Measurements from ENCODE around the gene RASGEF1C.

RASGEF1C gene

DNA sequence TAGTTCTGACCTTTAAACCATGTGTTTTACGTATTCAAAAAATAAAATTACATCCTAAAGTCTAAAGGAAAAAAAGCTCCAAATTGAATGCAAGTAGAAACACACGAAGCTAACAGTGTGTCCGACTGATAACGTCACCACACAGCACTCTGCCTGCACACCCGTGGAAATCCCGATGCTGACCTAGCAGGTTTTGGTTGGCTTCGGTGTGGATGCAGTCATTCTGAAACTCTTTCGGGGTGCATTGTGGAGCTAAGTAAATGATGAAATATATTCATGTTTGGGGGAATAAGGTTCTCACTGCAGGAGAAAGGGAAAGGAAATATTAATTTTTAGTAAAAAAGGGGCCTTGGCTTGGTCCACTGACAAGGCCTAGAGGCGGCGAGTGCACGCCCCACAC lies 2.0 kb downstream of the RASGEF1C start:
- in situ Hi-C loops (cut with MboI; ENCODE audit: low sequenced_read_pairs), result no loop called here

DNA sequence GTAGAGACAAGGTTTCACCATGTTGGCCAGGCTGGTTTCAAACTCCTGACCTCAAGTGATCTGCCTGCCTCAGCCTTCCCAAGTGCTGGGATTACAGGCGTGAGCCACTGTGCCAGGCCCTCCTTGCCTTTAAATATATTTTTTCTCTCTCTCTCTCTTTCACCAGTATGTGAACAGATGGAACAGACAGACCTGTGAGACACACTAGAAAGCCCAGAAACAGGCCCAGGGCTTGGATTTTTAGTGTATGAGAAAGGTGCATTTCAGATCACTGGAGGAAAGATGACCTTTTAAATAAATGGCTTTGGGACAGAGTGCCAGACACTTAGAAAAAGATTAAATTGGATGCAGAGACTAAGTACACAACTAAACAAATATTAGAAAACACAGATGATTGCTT lies 3.1 kb downstream of the RASGEF1C start:
- no peak for DNase-seq (ENCODE audit: low spot score in 2 of 2)
- Histone ChIP-seq H3K27me3 (ENCODE audit: low read depth) (no peaks in the 10 kb centered on the region), H3K4me1 (peaks cover 6% of the 10 kb centered on the region; the same call in 1 of the 2 replicates), H3K36me3 (replicated peaks) (no peaks in the 10 kb centered on the region), H3K4me3 (no peak overlapping the region), H3K9me3 (no peaks in the 10 kb centered on the region)
- in situ Hi-C loops (cut with MboI; ENCODE audit: low sequenced_read_pairs), result no loop called here

More for the DNA sequence above, 2.0 kb downstream of the RASGEF1C start:
- Histone ChIP-seq H3K9me3 (no peaks in the 10 kb centered on the region), H3K36me3 (replicated peaks) (no peaks in the 10 kb centered on the region), H3K27me3 (ENCODE audit: low read depth) (no peaks in the 10 kb centered on the region), H3K4me1 (peaks cover 6% of the 10 kb centered on the region; the same call in 1 of the 2 replicates), H3K4me3 (no peak overlapping the region)
- DNase-seq (ENCODE audit: low spot score in 2 of 2), result no peak

DNA sequence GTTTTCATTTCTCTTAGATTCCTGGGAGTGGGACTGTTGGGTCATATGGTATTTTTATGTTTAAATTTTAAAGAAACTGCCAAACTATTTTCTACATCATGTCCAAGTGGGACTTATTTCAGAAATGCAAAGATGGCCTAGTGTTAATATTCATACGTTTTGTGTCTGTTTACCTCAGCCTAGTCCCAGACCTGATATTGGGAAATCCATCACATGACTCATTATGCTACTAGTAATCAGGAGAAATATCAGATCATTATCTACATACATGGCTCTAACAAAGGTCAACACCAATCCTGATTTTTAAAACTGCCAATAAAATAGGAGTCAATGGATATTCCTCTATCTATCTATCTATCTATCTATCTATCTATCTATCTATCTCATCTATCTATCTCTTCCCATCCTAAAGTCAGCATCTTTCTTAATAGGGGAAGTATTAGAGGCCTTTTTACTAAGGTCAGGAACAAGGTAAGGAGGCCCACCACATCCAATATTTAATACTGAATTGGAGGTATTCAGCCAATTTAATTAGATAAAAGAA lies 4.7 kb downstream of the RASGEF1C start:
- no peaks in the 10 kb centered on the region for H3K36me3 ChIP-seq (replicated peaks)
- in situ Hi-C loops (cut with MboI; ENCODE audit: low sequenced_read_pairs), result no loop called here
- DNase-seq (ENCODE audit: low spot score in 2 of 2), result no peak
- peaks cover 5% of the 10 kb centered on the region; the same call in 1 of the 2 replicates for H3K4me1 ChIP-seq
- no peaks in the 10 kb centered on the region for H3K9me3 ChIP-seq
- no peaks in the 10 kb centered on the region for H3K27me3 ChIP-seq (ENCODE audit: low read depth)
- H3K4me3 ChIP-seq, result no peak overlapping the region

DNA sequence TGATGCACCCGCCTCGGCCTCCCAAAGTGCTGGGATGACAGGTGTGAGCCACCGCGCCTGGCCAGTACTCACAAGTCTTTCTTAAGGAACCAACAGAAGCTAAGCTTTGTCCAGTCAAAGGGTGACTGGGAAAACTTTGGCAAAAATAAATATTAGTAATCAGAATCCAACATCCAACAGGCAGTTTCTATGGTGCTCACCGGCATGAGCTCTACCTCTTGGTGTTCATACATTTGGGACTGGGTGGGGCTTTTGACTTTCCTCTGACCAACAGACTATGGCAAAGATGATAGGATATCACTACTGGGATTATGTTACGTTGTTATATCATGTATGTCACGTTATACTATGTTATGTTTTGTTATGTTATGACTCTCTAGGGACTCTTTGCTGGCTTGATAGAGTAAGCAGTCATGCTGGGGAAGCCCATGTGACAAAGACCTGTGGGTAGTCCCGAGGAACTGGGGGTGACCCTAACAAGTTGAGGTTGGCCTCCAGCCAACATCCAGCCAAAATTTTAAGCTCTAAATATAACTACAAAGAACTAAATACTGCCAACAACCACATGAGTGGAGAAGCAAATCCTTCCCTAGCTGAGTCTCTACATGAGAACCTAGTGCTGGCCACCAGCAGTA lies 6.0 kb downstream of the RASGEF1C start:
- H3K4me3 ChIP-seq, result no peak overlapping the region
- DNase-seq (ENCODE audit: low spot score in 2 of 2), result no peak
- H3K9me3 ChIP-seq, result no peaks in the 10 kb centered on the region
- H3K36me3 ChIP-seq (replicated peaks), result no peaks in the 10 kb centered on the region
- H3K4me1 ChIP-seq, result no peaks in the 10 kb centered on the region
- in situ Hi-C loops (cut with MboI; ENCODE audit: low sequenced_read_pairs), result no loop called here
- no peaks in the 10 kb centered on the region for H3K27me3 ChIP-seq (ENCODE audit: low read depth)

DNA sequence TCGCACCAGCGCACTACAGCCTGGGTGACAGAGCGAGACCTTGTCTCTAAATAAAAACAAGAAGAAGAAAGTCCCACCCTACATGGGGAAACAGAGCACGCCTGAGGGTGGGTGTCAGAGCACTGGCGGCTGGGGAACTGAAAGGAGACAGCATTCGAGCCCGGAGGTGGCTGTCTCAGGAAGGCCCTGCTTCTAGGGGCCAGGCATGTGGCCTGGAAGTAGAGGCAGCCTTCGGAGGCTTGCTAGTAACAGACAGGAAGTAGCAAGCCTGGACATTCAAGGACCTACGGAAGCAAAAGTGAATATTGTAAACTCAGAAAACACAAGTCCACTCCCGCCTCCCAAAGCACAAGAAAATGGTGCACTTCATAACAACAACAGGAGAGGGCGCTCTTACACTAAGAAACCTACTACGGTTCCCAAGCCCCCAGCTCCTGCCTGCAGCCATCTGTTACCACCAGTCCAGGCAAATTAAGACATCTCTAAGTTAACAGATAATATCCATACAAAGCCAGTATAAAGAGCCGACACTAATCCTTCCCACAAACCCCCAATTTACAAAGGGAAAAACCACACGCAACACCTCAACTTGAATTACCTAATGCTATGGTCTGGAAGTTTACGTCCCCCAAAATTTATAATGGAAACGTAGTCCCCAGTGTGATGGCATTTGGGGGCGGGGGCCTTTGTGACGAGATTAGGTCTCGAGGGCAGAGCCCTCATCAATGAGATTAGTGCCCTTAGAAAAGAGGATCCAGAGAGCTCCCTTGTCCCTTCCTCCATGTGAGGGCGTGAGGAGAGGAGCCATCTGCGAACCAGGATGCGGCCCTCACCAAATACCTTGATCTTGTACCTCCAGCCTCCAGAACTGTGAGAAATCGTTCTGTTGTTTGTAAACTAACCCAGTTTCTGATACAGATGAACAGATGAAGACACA lies 7.7 kb downstream of the RASGEF1C start:
- peak; percentile 36 to 70 for DNase-seq (ENCODE audit: low spot score in 2 of 2)
- in situ Hi-C loops (cut with MboI; ENCODE audit: low sequenced_read_pairs), result no loop called here
- H3K27me3 ChIP-seq (ENCODE audit: low read depth), result no peaks in the 10 kb centered on the region

DNA sequence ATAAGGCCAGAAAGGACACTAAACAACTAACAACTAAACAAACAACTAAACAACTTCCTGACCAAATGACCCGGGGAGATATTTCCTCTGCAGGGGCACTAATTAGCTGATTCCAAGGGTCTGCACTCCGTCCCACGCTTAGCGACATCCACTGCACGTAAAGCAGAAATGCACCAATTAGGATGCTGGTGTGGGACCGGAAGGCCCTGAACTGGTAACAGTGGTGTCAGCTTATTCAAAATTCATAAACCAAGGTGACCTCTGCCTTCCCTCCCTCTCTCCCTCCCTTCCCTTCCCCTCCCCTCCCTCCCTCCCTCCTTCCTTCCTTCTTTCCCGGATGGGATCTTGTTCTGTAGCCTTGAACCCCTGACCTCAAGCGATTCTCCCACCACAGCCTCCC lies 9.6 kb downstream of the RASGEF1C start:
- H3K36me3 ChIP-seq (replicated peaks), result no peaks in the 10 kb centered on the region
- no peaks in the 10 kb centered on the region for H3K9me3 ChIP-seq
- H3K27me3 ChIP-seq (ENCODE audit: low read depth), result no peaks in the 10 kb centered on the region
- H3K4me1 ChIP-seq, result no peaks in the 10 kb centered on the region
- H3K4me3 ChIP-seq, result no peak overlapping the region
- no peak for DNase-seq (ENCODE audit: low spot score in 2 of 2)
- in situ Hi-C loops (cut with MboI; ENCODE audit: low sequenced_read_pairs), result no loop called here

More for the DNA sequence above, 7.7 kb downstream of the RASGEF1C start:
- H3K9me3 ChIP-seq, result no peaks in the 10 kb centered on the region
- no peaks in the 10 kb centered on the region for H3K4me1 ChIP-seq
- no peak overlapping the region for H3K4me3 ChIP-seq
- H3K36me3 ChIP-seq (replicated peaks), result no peaks in the 10 kb centered on the region

DNA sequence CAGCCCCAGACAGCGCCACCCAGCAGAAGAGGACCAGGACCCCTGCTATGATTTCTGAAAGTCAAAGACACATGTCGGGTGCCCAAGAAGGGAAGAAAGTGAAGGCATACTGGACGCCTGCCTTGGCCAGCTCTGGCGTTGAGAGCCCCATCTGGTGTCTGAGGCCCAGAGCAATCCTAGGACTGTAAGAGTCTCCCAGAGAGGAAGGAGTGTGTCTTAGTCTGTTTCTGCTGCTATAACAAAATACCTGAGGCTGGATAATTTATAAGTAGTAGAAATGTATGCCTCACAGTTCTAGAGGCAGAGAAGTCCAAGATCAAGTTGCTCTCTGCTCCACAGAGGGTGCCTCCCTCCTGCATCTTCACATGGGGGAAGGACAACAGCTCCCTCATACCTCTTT lies 10.8 kb downstream of the RASGEF1C start:
- DNase-seq (ENCODE audit: low spot score in 2 of 2), result no peak
- H3K9me3 ChIP-seq, result no peaks in the 10 kb centered on the region
- H3K4me3 ChIP-seq, result no peak overlapping the region
- H3K36me3 ChIP-seq (replicated peaks), result no peaks in the 10 kb centered on the region
- no peaks in the 10 kb centered on the region for H3K4me1 ChIP-seq
- in situ Hi-C loops (cut with MboI; ENCODE audit: low sequenced_read_pairs), result no loop called here
- H3K27me3 ChIP-seq (ENCODE audit: low read depth), result no peaks in the 10 kb centered on the region

DNA sequence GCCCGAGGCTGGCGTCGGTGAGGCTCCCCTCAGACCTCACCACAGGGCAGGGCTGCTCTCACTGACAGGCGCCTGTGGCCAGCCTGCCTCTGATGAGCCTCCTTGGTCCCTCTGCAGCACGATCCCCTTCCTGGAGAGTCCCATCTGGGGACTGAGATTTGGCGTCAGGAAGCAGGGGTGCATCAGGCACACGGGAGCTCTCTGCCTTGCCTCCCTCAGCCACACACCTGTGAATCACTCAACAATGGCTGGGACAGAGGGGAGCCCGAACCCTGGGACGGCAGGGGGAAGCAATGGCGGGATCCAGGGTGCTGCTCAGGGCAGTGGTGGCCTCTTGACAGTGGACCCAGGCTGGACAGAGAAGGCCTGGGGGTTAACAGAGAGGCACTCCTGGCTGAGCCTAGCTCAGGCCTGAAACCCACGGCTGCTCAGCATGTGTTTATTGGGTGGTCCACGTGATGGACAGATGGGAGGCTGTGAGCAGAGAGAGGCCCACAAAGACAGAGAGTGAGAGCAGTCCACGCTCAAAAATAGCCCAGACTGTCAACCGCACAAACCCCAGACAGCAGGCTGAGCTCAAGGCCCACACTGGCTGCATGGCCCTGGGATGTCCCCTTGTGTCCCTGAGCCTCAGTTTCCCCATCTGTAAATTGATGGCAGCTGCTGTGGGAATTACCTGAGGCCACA lies 11.9 kb downstream of the RASGEF1C start:
- in situ Hi-C loops (cut with MboI; ENCODE audit: low sequenced_read_pairs), result no loop called here
- Histone ChIP-seq H3K4me1 (no peaks in the 10 kb centered on the region), H3K27me3 (ENCODE audit: low read depth) (no peaks in the 10 kb centered on the region), H3K9me3 (no peaks in the 10 kb centered on the region), H3K36me3 (replicated peaks) (no peaks in the 10 kb centered on the region), H3K4me3 (no peak overlapping the region)
- DNase-seq (ENCODE audit: low spot score in 2 of 2), result no peak

DNA sequence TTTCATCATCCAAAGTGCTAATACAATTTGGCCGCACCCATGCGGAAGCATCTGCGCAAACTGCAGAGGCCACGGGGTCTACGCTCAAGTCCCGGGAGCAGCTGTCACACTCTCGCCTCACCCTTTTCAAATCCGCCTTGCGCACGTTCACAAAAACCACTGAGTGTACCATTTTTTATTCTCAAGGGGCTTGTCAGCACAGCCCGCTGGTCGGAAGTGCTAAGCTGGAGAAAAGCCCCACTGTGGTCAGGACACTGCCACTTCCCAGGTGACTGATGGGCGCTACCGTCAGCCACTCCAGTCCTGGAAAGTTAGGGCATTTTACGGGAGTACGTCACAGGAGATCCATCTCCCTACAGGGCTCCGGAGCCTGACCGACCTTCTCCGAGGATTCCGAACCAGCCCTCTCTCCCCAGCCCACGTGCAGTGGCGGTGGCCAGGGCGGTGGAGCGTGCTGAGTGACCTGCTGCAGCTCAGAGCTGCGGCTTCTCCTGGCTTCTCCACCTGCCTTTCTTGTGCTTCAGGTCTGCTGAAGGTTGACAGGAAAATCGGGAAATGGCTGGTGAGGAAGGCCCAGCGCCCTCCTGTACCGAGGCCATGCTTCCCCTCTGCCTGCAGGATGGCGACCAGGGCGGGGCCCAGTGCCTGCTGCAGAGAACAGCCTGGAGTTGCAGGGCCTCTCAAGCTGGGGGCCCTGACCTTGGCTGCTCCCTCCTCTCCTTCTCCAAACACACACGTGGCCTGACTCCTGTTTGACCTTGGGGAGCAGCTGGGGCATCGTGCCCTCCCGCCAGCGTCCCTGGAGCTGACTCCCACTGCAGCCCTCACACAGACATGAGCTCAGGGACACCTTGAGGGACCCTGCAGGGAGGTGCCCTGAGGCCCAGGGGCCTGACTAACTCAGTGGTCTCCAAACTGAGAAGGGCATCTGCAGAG lies 14.3 kb downstream of the RASGEF1C start:
- no peak for DNase-seq (ENCODE audit: low spot score in 2 of 2)
- in situ Hi-C loops (cut with MboI; ENCODE audit: low sequenced_read_pairs), result no loop called here
- no peaks in the 10 kb centered on the region for H3K9me3 ChIP-seq

DNA sequence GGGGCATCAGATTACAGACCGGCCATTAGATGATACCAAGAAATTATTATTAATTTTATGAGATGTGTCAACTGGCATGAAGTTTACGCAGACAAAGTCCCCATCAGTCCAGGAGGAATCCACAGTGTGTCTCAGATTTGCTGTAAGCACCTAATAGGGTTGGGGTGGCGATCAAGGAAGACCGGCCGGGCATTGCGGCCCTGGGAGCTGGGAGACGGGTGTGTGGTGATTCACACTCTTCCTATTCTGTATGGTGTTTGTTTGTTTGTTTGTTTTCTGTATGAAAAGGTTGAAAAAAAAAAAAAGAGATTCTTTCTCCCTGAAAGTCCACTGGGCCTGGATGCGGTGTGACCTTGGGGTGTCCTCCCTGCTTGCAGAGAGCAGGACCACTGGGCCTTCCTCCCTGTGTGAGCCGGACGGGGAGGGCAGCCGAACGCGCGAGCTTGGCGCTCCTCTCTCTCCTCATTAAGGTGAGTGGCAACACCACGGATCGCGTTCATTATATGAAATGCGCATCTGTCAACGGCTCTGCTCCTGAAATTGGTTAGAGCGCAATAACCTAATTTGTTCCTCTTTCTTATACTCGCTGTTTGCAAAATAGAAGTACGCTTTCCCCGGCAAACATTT lies 15.1 kb downstream of the RASGEF1C start:
- H3K36me3 ChIP-seq (replicated peaks), result no peaks in the 10 kb centered on the region
- no peaks in the 10 kb centered on the region for H3K27me3 ChIP-seq (ENCODE audit: low read depth)
- H3K4me3 ChIP-seq, result no peak overlapping the region
- DNase-seq (ENCODE audit: low spot score in 2 of 2), result no peak
- H3K9me3 ChIP-seq, result no peaks in the 10 kb centered on the region
- in situ Hi-C loops (cut with MboI; ENCODE audit: low sequenced_read_pairs), result no loop called here
- H3K4me1 ChIP-seq, result no peaks in the 10 kb centered on the region

More for the DNA sequence above, 14.3 kb downstream of the RASGEF1C start:
- Histone ChIP-seq H3K27me3 (ENCODE audit: low read depth) (no peaks in the 10 kb centered on the region), H3K4me1 (no peaks in the 10 kb centered on the region), H3K36me3 (replicated peaks) (no peaks in the 10 kb centered on the region), H3K4me3 (no peak overlapping the region)

DNA sequence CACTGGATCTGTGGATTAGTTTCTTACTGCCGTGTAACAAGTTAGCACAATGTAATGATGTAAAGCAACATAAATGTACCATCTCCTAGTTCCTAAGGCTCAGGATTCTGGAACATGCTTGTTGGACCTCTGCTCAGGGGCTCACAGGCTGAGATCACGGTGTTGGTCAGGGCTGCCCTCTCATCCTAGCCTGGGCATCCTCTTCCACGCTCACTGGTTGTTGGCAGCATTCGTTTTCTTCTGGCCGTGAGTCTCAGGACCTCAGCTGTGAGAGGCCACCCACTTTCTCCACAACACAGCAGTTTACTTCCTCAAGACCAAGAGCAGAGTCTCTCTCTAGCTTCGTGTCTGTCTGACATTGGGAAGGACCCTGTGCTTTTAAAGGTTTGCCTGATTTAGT lies 17.3 kb downstream of the RASGEF1C start:
- in situ Hi-C loops (cut with MboI; ENCODE audit: low sequenced_read_pairs), result no loop called here
- H3K27me3 ChIP-seq (ENCODE audit: low read depth), result no peaks in the 10 kb centered on the region
- no peaks in the 10 kb centered on the region for H3K36me3 ChIP-seq (replicated peaks)
- H3K9me3 ChIP-seq, result peaks cover 3% of the 10 kb centered on the region
- no peak overlapping the region for H3K4me3 ChIP-seq
- DNase-seq (ENCODE audit: low spot score in 2 of 2), result no peak
- H3K4me1 ChIP-seq, result no peaks in the 10 kb centered on the region

DNA sequence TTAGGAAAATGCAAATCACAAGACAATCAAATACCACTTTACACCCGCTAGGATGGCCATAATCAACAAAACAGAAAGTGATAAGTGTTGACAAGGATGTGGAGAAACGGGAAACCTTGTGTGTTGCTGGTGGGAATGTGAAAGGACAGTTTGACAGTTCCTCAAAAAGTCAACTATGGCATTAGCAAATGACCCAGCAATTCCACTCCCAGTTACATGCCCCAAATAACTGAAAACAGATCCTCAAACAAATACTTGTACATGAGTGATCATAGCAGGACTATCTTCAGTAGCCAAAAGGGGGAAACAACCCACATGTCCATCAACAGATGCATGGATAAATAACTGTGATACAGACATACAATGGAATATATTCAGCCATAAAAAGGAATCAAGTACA lies 21.2 kb downstream of the RASGEF1C start:
- H3K4me3 ChIP-seq, result no peak overlapping the region
- H3K4me1 ChIP-seq, result no peaks in the 10 kb centered on the region
- H3K36me3 ChIP-seq (replicated peaks), result no peaks in the 10 kb centered on the region
- DNase-seq (ENCODE audit: low spot score in 2 of 2), result no peak
- H3K9me3 ChIP-seq, result peaks cover 3% of the 10 kb centered on the region
- in situ Hi-C loops (cut with MboI; ENCODE audit: low sequenced_read_pairs), result no loop called here
- H3K27me3 ChIP-seq (ENCODE audit: low read depth), result no peaks in the 10 kb centered on the region
